Measurements from ENCODE around the gene USP32.
"Not testable (repeated sequence)": the region's sequence is repeated elsewhere in the genome, so short reads cannot be mapped to it uniquely, and the experiment has no call there.

USP32 gene

GRCh38 chr17:60421273-60422161, 29.6 kb upstream of the USP32 start:
- Histone ChIP-seq H3K9ac (ENCODE audit: low read length) (peak overlapping the region; percentile 70), H3K27me3 (ENCODE audit: control insufficient read depth, insufficient read depth, low read length) (no peaks in the 10 kb centered on the region), H3K4me3 (ENCODE audit: low read length) (peak overlapping the region; percentile 50), H3K9me3 (ENCODE audit: control insufficient read depth, low read length) (no peaks in the 10 kb centered on the region), H3K36me3 (ENCODE audit: control insufficient read depth, insufficient read depth, low read length) (no peaks in the 10 kb centered on the region), H3K4me1 (ENCODE audit: control insufficient read depth, insufficient read depth, low read length) (peaks cover 9% of the 10 kb centered on the region)

DNA sequence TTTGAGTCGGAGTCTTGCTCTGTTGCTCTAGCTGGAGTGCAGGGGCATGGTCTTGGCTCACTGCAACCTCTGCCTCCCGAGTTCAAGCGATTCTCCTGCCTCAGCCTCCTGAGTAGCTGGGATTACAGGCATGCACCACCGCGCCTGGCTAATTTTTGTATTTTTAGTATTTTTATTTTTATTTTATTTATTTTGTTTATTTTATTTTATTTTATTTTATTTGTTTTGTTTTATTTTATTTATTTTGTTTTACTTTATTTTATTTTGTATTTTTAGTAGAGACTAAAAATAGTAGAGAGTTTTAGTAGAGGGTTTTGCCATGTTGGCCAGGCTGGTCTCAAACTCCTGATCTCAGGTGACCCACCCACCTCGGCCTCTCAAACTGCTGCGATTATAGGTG, 27.9 kb upstream of the USP32 start:
- H3K9me3 ChIP-seq (ENCODE audit: control insufficient read depth, low read length); H3K27me3 ChIP-seq (ENCODE audit: control insufficient read depth, insufficient read depth, low read length); H3K4me1 ChIP-seq (ENCODE audit: control insufficient read depth, insufficient read depth, low read length); H3K9ac ChIP-seq (ENCODE audit: low read length); H3K4me3 ChIP-seq (ENCODE audit: low read length); H3K36me3 ChIP-seq (ENCODE audit: control insufficient read depth, insufficient read depth, low read length): not testable (repeated sequence)

GRCh38 chr17:60419003-60419402, 27.1 kb upstream of the USP32 start:
- H3K9me3 ChIP-seq (ENCODE audit: control insufficient read depth, low read length); H3K36me3 ChIP-seq (ENCODE audit: control insufficient read depth, insufficient read depth, low read length); H3K4me1 ChIP-seq (ENCODE audit: control insufficient read depth, insufficient read depth, low read length); H3K9ac ChIP-seq (ENCODE audit: low read length); H3K27me3 ChIP-seq (ENCODE audit: control insufficient read depth, insufficient read depth, low read length); H3K4me3 ChIP-seq (ENCODE audit: low read length): not testable (repeated sequence)

GRCh38 chr17:60416368-60416925, 24.5 kb upstream of the USP32 start:
- H3K9ac ChIP-seq (ENCODE audit: low read length) = no peak overlapping the region
- peaks cover 7% of the 10 kb centered on the region for H3K4me1 ChIP-seq (ENCODE audit: control insufficient read depth, insufficient read depth, low read length)
- no peaks in the 10 kb centered on the region for H3K9me3 ChIP-seq (ENCODE audit: control insufficient read depth, low read length)
- H3K36me3 ChIP-seq (ENCODE audit: control insufficient read depth, insufficient read depth, low read length) = no peaks in the 10 kb centered on the region
- H3K27me3 ChIP-seq (ENCODE audit: control insufficient read depth, insufficient read depth, low read length) = no peaks in the 10 kb centered on the region
- H3K4me3 ChIP-seq (ENCODE audit: low read length) = no peak overlapping the region

GRCh38 chr17:60415146-60415545, 23.2 kb upstream of the USP32 start:
- no peak overlapping the region for H3K4me3 ChIP-seq (ENCODE audit: low read length)

GRCh38 chr17:60412701-60413100, 20.8 kb upstream of the USP32 start:
- no peak overlapping the region for H3K4me3 ChIP-seq (ENCODE audit: low read length)
- no peak overlapping the region for H3K9ac ChIP-seq (ENCODE audit: low read length)
- H3K27me3 ChIP-seq (ENCODE audit: control insufficient read depth, insufficient read depth, low read length) = no peaks in the 10 kb centered on the region
- no peaks in the 10 kb centered on the region for H3K9me3 ChIP-seq (ENCODE audit: control insufficient read depth, low read length)
- H3K4me1 ChIP-seq (ENCODE audit: control insufficient read depth, insufficient read depth, low read length) = no peaks in the 10 kb centered on the region
- no peaks in the 10 kb centered on the region for H3K36me3 ChIP-seq (ENCODE audit: control insufficient read depth, insufficient read depth, low read length)

More at GRCh38 chr17:60415146-60415545, 23.2 kb upstream of the USP32 start:
- Histone ChIP-seq H3K4me1 (ENCODE audit: control insufficient read depth, insufficient read depth, low read length) (no peaks in the 10 kb centered on the region), H3K27me3 (ENCODE audit: control insufficient read depth, insufficient read depth, low read length) (no peaks in the 10 kb centered on the region), H3K36me3 (ENCODE audit: control insufficient read depth, insufficient read depth, low read length) (no peaks in the 10 kb centered on the region), H3K9me3 (ENCODE audit: control insufficient read depth, low read length) (no peaks in the 10 kb centered on the region), H3K9ac (ENCODE audit: low read length) (no peak overlapping the region)

DNA sequence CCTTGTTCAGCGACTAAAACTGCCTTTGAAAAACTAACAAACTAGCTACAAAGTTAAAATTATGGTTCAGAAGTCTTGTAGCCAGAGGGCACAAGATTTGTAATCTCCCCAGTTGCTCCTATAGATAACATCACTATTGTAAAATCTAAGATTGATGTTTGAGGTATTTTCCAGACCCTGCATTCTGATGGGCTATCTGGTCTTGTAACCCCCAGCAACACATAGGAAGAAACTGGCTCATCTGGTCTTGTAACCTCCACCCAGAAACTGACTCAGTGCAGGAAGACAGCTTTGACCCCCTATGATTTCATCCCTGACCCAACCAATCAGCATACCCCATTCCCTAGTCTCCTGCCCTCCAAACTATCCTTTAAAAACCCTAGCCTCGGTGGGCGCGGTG, 18.1 kb upstream of the USP32 start:
- no peaks in the 10 kb centered on the region for H3K9me3 ChIP-seq (ENCODE audit: control insufficient read depth, low read length)

GRCh38 chr17:60406887-60407286, 15.0 kb upstream of the USP32 start:
- H3K36me3 ChIP-seq (ENCODE audit: control insufficient read depth, insufficient read depth, low read length) = no peaks in the 10 kb centered on the region

More for the DNA sequence above, 18.1 kb upstream of the USP32 start:
- Histone ChIP-seq H3K4me1 (ENCODE audit: control insufficient read depth, insufficient read depth, low read length) (no peaks in the 10 kb centered on the region), H3K4me3 (ENCODE audit: low read length) (no peak overlapping the region), H3K27me3 (ENCODE audit: control insufficient read depth, insufficient read depth, low read length) (no peaks in the 10 kb centered on the region), H3K36me3 (ENCODE audit: control insufficient read depth, insufficient read depth, low read length) (no peaks in the 10 kb centered on the region), H3K9ac (ENCODE audit: low read length) (no peak overlapping the region)

GRCh38 chr17:60403962-60404361, 12.0 kb upstream of the USP32 start:
- no peaks in the 10 kb centered on the region for H3K36me3 ChIP-seq (ENCODE audit: control insufficient read depth, insufficient read depth, low read length)
- no peaks in the 10 kb centered on the region for H3K9me3 ChIP-seq (ENCODE audit: control insufficient read depth, low read length)
- no peak overlapping the region for H3K4me3 ChIP-seq (ENCODE audit: low read length)
- H3K27me3 ChIP-seq (ENCODE audit: control insufficient read depth, insufficient read depth, low read length) = no peaks in the 10 kb centered on the region
- no peaks in the 10 kb centered on the region for H3K4me1 ChIP-seq (ENCODE audit: control insufficient read depth, insufficient read depth, low read length)
- no peak overlapping the region for H3K9ac ChIP-seq (ENCODE audit: low read length)

More at GRCh38 chr17:60406887-60407286, 15.0 kb upstream of the USP32 start:
- Histone ChIP-seq H3K4me3 (ENCODE audit: low read length) (no peak overlapping the region), H3K27me3 (ENCODE audit: control insufficient read depth, insufficient read depth, low read length) (no peaks in the 10 kb centered on the region), H3K9me3 (ENCODE audit: control insufficient read depth, low read length) (no peaks in the 10 kb centered on the region), H3K9ac (ENCODE audit: low read length) (no peak overlapping the region), H3K4me1 (ENCODE audit: control insufficient read depth, insufficient read depth, low read length) (no peaks in the 10 kb centered on the region)

GRCh38 chr17:60403523-60403810, 11.5 kb upstream of the USP32 start:
- Histone ChIP-seq H3K4me1 (ENCODE audit: control insufficient read depth, insufficient read depth, low read length) (no peaks in the 10 kb centered on the region), H3K27me3 (ENCODE audit: control insufficient read depth, insufficient read depth, low read length) (no peaks in the 10 kb centered on the region), H3K9me3 (ENCODE audit: control insufficient read depth, low read length) (no peaks in the 10 kb centered on the region), H3K36me3 (ENCODE audit: control insufficient read depth, insufficient read depth, low read length) (no peaks in the 10 kb centered on the region), H3K9ac (ENCODE audit: low read length) (no peak overlapping the region), H3K4me3 (ENCODE audit: low read length) (no peak overlapping the region)

GRCh38 chr17:60401819-60402218, 9.9 kb upstream of the USP32 start:
- Histone ChIP-seq H3K9ac (ENCODE audit: low read length) (no peak overlapping the region), H3K36me3 (ENCODE audit: control insufficient read depth, insufficient read depth, low read length) (no peaks in the 10 kb centered on the region), H3K9me3 (ENCODE audit: control insufficient read depth, low read length) (no peaks in the 10 kb centered on the region), H3K4me3 (ENCODE audit: low read length) (no peak overlapping the region), H3K4me1 (ENCODE audit: control insufficient read depth, insufficient read depth, low read length) (peaks cover 1% of the 10 kb centered on the region), H3K27me3 (ENCODE audit: control insufficient read depth, insufficient read depth, low read length) (no peaks in the 10 kb centered on the region)

GRCh38 chr17:60398227-60398959, 6.5 kb upstream of the USP32 start:
- no peaks in the 10 kb centered on the region for H3K36me3 ChIP-seq (ENCODE audit: control insufficient read depth, insufficient read depth, low read length)
- no peak overlapping the region for H3K9ac ChIP-seq (ENCODE audit: low read length)
- H3K4me1 ChIP-seq (ENCODE audit: control insufficient read depth, insufficient read depth, low read length) = peaks cover 14% of the 10 kb centered on the region

More at GRCh38 chr17:60398227-60398959, 6.5 kb upstream of the USP32 start:
- Histone ChIP-seq H3K4me3 (ENCODE audit: low read length) (no peak overlapping the region), H3K9me3 (ENCODE audit: control insufficient read depth, low read length) (no peaks in the 10 kb centered on the region), H3K27me3 (ENCODE audit: control insufficient read depth, insufficient read depth, low read length) (no peaks in the 10 kb centered on the region)
